CD1c-positive myeloid dendritic cell (primary cell): ENCODE measurements around the gene TXNDC2.

Experiments
- DNase-seq: peaks from one replicate; pipeline ENCODE4 v3.0.0-alpha.2; 2016; ENCODE audit errors: extremely low spot score

Gene TXNDC2

DNA sequence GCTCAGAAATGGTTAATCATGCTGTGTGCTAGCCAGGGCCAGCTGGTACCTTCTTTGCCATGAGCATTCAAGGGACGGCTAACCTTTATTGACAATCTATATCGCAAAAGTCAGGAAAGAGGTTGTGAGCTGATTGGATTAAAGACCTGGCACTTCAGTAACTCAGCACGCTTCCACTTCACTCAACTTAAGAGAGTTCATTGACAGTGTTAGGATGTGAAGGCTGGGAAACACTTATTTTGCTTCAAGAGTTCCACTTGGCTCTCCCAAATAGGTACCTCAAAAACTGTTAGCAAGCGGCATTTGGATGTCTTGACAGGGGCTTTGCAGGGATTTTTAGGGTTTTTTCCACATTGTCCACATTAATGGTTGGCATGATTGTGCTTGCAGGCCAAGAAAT lies 25.1 kb upstream of the TXNDC2 start:
- no peak for DNase-seq

DNA sequence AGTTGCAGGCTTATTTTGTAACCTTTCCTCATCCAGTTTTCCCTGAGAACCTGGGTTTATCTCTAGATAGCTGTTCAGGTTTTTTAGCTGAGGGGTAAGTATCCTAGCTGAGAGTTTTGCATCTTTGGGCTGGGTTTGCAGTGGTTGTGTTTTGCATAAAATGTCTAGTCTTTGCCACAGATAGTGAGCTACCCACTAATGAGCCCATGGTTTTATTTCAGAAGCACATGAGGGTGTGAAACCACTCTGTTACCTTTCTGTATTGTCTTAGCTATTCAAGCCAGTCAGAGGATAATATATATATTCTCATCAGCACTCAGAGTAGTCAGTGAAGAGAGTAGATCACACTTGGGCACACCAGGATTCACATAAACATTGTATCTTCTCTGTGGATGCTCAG lies 24.6 kb upstream of the TXNDC2 start:
- no peak for DNase-seq

DNA sequence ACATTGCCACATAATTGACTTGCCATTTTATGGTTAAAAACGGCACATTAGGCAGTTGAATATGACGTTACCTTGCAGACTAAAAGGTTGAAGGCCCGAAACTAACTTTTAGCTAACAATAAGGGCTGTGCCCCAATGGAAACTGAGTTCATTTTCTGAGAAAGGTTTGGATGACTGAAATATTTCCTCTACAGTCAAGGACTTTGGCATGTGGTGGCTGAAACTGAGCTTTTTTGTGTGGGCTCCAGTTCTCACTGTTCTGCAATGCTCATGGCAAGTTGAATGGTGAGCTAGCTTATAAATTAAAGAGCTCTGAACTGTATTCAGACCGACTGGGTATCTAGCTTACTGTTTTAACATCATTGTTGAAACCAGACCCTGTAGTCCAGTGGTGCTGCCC lies 23.8 kb upstream of the TXNDC2 start:
- DNase-seq = no peak

DNA sequence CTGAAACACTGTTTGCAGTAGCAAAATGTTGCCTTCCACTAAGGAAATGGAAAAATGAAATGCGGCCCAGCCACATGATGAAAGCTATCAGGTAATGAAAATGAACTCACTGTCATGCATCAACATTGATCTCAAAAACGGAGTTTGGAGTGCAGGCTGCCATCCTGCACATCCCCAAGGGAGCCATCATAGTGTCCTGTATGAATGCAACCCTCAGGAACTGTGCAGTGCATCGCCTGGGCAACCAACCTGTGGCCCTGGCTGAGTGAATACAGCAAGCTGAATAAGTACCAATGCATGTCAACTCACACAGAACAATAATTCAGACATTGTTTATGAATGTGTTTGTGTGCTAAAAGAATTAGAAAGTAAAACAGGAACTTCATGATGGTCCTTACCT lies 23.1 kb upstream of the TXNDC2 start:
- DNase-seq = no peak

DNA sequence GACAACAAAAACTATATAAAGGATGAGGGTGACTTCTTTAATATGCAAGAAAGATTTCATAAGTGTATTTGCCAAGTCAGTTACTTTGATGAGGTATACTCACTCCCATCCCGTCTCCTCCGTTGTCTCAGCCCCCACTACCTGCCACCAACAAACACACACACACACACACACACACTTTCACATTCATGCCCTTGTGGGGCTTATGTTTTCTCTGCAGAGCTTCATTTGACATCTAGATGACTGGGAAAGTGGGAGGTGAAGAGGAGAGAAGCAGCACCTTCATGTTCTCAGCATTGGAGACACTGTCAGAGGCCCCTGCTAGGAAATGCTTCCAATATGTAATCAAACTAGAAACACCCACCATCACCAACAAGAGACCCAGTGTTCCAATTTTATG lies 22.5 kb upstream of the TXNDC2 start:
- no peak for DNase-seq

DNA sequence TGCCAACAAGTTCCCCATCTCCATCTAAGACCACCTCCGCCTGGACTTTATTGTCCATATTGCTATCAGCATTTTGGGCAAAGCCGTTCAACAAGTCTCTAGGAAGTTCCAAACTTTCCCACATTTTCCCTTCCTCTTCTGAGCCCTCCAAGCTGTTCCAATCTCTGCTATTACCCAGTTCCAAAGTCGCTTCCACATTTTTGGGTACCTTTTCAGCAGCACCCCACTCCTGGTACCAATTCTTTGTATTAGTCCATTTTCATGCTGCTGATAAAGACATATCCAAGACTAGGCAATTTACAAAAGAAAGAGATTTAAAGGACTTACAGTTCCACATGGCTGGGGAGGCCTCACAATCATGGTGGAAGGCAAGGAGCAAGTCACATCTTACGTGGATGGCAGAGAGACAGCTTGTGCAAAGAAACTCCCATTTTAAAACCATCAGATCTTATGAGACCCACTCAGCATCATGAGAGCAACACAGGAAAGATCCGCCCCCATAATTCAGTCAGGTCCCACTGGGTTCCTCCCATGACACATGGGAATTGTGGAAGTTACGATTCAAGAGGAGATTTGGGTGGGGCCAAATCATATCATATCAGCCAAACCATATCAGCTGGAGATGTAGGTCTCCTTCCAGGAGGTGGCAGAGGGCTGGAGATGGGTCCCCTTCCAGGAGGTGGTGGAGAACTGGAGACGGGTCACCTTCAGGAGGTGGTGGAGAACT lies 19.8 kb upstream of the TXNDC2 start:
- peak; percentile 70 for DNase-seq

DNA sequence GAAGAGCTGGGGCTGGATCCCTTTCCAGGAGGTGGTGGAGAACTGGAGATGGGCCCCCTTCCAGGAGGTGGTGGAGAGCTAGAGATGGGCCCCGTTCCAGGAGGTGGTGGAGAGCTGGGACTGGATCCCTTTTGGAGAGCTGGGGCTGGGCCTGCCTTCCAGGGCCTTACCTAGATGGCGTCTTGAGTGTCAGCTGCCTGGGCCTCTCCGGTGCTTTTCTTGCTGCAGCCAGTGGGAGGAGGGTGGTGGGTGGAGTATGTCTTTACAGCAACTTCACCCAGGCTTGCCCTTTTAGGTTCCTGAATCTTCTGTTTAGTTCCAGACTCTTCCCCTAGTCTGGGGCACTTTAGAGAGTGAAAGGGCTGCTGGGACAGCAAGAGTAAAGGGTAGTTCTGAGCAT lies 19.1 kb upstream of the TXNDC2 start:
- DNase-seq = peak; percentile 71

DNA sequence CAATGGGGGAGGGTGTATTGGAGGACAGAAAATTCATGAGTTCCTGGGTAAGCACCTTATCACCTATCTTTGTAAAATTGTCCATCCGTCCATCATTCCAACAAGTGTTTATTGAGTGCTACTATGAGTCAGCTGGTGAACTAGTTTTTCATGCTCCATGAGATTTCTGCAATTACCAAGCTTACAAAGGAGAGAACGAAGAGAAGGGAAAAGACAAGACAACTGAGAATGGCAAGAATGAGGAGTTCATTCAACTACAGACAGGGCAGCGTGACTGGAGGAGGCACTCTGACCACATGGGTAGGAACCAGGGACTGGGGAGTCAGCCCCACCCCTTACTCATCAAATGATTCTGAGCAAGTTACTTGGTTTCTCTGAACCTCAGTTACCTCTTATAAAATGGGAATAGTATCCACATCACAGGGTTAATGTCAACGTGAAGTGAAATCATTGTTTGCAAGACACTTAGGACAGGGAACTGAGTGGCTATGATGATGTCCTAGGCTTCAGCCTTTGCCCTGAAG lies 18.6 kb upstream of the TXNDC2 start:
- peak; percentile 28 for DNase-seq

DNA sequence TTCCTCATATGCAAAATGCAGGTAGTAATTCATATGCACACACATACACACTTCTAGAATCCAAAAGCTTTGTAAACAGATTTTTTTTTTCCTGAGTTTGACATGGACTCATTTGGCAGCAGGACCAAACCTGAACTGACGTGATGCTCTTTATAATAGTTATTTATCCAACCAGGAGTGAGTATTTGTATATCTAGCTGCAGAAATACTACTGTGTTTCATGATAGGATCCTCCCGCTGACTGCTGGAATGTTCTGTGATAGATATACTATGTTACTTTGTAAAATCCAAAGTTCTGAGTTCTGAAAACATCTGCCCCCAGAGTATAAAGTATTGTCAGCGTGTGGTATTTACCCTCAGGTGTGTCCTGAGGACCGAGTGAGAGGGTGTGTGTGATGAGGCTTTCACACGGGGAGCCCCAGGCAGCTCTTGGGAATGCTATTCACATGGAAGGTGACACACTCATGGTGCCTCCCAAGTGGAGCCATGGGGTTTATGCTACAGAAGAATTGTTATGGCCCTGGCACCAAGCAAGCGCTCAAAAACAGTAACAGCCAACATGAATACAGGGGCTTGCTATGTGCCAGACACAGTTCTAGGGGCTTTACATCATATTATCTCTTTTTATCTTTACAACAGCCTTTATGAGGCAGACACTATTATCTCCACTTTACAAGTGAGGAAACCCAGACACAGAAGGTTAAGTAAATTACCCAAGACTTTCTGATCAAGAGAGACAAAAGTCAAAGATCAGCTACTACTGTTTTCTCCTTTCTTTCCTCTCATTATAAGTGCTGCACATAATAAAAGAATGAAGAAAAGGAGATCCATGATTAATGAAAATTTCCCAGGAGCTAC lies 16.7 kb upstream of the TXNDC2 start:
- no peak for DNase-seq

DNA sequence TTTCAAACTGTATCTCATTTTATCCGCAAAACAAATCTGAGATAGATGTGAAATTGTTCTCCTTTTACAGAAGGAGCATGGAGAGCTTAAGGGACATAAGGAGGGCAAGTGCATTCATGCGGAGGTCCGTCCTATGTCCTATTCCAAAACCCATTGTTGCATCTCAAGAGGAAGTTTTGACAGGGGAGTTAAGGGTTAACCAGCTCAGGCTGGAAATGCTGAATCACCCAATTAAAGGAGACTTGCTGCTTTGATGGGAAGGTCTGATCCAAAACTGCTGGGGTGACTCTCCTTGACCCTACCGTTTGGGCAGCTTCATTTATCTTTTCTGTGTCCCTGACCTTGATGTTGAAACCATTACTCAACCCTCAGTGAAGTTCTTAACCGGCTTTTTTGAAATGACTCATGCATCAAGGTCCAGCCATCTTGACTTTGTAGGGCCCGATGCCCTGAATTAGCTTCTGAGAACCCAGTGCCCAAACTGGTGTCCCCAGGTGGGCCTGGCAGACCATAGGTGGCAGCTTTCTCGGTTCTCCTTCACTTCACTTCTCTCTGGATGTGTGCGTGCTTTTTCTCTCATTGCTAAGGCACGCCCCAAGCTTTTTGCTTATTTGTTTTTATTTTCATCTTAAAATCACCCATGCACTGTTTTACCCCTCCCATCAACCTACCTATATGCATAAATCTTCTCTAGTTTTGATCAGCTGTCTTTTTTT lies 15.9 kb upstream of the TXNDC2 start:
- DNase-seq = peak; percentile 67

DNA sequence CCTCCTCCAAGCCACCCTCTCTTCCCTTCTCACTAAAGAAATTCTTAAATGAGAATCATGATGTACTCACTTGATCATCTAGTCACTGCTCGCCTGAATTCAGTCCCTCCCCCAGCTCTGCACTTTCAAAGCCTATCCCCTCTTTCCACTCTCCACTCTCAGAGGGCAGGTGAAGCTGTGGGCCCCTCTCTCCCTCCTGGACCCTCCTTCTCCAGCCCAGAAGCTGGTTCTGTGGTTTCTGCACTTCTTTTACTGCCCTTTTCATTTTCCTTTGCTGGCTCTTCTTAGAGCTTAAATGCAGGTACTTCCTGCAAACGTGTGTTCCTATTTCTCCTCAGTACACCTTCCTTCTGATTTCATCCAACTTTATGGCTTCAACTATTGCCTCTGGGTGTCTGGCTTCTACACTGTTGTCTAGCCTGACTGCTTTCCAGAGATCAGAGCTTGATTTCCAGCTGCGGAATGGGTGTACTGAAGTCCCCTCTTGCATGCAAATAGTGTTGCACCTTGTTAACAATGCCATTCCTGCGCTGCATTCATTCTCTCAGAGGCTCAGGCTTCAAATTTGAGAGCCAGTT lies 15.3 kb upstream of the TXNDC2 start:
- DNase-seq = no peak

DNA sequence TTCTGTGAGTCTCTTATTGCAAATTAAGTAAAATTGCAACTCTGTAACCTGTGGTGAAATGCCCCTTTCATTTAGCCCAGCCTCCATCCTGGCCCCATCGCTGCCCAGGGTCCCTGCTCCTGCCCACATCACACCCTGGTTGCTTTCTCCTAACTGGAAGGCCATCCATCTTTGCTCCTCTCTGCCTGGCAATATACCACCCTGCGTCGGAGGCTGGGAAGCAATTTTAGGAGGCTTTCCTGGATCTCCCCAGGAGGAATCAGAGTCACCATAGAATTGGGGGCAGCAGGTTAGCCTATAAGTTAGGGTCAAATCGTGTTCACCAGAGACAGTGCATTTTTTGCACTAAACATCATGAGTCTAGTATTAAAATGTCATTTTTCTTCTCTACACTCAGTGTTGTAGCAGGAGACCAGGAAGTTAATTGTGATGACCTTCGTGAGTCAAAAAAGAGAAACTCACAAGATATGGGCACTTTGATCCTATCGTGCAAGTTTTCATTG lies 14.5 kb upstream of the TXNDC2 start:
- no peak for DNase-seq

DNA sequence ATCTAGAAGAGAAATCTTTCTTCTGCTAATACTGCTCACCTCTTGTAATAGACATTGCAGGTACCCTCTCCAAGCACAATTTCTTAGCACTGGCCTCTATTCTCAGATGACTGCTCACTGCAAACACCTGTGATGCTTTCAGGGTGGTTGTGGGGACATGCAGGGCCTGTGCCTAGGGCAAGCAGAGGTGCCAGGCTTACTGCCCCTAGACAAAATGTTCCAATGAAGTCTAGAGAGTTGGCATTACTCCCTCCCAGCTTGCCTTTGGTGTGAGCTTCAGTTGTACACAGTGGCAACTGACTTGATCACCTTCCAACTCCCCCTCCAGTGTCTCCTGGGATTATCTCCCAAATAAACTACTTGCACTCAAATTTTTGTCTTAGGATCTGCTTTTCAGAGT lies 12.9 kb upstream of the TXNDC2 start:
- DNase-seq = no peak

DNA sequence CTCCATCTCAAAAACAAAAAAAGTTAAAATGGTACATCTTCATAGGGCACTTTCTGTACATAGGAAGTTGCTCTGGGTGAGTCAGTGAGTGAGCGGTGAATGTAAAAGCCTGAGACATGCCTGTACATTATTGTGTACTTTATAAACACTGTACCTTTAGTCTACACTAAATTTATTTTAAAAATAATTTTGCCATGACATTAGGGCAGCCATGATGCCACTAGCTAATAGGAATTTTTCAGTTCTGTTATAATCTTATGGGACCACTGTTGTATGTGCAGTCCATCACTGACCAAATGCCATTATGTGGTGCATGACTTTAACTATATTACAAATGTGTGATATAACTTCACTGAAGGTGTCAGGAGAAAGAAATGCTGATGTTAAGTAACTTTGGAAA lies 11.0 kb upstream of the TXNDC2 start:
- DNase-seq = no peak

DNA sequence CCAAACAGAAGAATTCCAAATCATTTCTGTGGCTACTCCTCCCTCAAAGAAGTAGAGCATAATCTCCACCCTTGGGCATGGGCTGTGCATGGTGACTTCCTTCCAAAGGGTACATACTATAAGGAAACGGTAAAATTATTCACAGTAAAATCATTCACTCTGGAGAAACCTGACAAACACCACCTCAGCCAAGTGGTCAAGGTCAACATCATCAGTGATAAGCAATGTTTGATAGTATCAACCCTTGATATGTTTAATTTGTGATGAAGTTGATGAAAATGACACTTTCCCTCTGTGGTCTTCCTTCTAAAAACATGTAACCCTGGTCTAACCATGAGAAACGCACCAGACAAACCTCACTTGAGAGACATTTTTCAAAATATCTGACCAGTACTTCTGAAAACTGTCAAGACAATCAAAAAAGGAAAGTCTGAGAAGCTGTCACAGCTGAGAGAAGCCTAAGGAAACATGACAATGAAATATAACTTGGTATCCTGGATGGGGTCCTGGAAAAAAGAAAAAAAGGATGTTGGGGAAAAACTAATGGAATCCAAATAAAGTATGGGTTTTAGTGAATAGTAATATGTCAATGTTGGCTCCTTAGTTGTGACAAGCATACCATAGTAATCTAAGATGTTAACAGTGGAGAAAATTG lies 9.4 kb upstream of the TXNDC2 start:
- DNase-seq = no peak

DNA sequence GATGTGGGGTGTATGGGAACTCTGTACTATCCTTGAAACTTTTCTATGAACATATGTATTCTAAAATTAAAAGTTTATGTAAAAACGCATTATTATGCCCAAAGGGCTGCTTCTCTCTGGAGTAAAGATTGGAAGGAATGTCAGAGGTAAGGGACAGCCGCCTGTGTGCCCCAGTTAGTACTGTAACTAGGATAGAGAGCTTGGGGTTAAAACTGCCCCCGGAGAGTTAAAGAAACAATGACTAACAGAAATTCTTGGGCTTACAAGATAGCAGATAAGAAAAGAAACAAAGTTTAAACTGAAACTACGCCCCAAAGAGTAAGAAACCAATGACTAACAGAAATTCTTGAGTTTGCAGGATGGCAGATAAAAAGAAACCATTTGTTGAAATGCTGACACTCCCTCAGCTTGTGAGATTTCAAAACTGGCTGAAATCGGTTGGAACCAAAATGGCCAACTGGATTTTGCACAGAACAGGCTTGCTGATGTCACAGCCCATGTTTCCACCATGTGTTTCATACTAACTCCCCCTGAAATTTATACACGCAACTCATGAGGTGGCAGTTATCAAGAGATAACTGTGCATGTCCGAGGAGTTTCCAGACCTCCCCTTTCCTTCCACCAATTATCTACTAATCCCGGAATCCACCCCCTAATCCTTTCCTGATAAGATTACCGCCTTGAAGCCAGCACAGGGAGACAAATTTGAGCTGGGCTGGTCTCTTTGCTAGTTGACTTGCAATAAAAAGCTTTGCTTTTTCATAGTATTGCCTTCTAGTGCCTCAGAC lies 8.7 kb upstream of the TXNDC2 start:
- DNase-seq = no peak

DNA sequence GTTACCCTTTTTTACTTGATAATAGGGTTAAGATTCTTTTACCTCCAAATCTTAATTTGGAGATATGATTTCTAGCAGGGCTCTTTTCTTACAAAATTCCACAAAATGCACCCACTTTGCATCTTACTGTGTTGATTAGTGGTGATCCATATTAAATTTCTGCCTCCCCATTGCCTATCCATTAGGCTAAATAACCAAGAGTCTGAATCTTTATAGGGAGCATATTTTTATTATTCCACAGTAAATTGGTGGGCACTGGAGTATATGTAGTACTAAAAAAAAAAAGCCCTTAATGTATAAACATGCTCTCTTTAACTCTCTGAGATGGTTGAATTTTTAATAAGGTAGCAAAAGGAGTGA lies 8.1 kb upstream of the TXNDC2 start:
- DNase-seq = no peak

DNA sequence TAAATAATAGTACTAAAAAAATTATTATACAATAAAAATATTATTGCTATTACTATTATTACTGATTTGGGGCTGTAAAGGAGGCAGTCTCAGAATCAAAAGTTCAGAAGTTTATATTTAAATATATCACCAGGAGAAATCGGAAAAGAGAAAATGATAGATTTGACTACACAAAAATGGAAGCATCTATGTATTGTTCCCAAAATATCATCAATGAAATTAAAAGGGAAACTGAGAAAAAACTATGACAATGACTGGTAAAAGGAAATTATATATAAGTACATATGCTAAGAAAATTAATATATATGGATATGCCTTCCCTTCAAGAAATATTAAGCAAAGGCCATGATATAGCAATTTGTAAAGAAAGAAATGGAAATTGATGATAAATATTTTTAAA lies 7.7 kb upstream of the TXNDC2 start:
- no peak for DNase-seq

DNA sequence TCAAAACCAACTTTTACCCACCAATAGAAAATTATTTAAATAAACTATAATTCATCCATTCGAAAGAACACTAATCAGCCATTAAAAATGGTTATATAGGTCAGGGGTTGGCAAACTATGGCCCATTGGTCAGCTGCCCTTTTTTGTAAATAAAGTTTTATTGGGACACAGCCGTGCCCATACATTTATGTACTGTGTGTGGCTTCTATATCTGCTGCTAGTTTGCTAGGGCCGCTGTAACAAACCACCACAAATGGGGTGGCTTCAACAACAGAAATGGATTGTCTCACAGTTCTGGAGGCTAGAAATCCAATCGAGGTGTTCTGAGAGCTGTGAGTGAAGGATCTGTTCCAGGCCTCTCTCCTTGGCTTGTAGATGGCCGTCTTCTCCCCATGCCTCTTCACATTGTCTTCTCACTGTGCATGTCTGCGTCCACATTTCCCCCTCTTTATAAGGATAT lies 7.0 kb upstream of the TXNDC2 start:
- DNase-seq = no peak

DNA sequence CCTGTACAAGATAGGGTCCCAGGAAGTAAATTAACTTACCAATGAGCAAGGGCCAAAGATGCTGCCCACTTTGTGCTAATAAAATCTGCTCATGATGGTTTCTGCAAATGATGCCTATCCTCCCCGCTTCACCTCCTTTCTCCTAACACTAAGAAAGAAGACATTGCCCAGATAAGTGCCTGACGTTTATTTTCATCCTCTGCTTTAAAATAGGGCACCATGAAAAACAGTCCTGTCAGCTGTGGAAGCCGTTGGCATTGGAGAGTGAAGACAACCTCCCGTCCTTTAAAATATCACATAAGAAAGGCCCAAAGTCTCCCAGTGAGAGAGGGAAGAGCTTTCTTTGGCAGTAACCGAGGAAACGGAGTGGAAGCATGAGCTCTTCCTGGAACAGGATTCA lies 1.7 kb upstream of the TXNDC2 start:
- DNase-seq = no peak
